Measurements from ENCODE around the gene PPP1R10. TPM values are rescaled to one million over a fixed set of nuclear protein-coding genes. Genes with fewer than 3 reads are reported as not detected.

The PPP1R10 gene
- total and polyA plus RNA-seq, 2 of the 13 experiments (the other 11 are each of a cell fraction or from before 2014, with no cell fraction given): 26.3 to 38.4 TPM

DNA sequence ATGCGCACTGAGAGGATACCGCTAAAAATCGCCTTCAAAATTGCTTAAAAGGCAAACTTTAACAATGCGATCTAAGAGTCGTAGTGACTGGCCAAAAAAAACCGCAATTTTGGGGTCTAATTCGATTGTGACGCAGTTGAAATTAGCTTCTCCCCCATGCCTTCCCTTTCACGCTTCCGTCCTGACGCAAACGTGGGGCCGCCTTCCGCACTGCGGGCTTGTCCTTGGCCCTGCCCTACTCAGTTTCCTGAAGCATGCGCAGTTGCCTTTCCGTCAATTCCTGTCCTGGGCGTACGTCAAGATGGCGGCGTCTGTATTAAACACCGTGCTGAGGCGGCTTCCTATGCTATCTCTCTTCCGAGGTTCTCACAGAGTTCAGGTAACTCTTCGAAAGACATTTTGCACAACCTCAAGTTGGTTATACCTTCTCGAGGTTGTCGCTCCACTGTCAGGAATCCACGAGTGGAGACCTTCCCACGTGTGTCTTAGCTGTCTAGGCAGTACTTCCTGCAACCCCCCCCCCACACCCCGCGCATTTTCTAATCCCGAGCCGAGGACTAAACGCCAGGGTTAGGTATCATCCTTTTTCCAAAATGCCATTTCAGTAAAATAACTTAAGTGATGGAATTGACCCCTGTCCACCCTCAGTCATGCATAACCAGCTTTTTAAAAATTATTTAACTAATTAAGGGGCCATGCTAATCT is 674 bp upstream of the PPP1R10 start, which contains the start of gene MRPS18B (continued):
- TF ChIP-seq, protein P1, sequence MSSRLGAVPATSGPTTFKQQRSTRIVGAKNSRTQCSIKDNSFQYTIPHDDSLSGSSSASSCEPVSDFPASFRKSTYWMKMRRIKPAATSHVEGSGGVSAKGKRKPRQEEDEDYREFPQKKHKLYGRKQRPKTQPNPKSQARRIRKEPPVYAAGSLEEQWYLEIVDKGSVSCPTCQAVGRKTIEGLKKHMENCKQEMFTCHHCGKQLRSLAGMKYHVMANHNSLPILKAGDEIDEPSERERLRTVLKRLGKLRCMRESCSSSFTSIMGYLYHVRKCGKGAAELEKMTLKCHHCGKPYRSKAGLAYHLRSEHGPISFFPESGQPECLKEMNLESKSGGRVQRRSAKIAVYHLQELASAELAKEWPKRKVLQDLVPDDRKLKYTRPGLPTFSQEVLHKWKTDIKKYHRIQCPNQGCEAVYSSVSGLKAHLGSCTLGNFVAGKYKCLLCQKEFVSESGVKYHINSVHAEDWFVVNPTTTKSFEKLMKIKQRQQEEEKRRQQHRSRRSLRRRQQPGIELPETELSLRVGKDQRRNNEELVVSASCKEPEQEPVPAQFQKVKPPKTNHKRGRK (CRISPR knock-in tag; IDR thresholded peaks at IDR 0.05): no peak
- no peak for TF ChIP-seq MTF1 (CRISPR knock-in tag; IDR thresholded peaks at IDR 0.05)
- TF ChIP-seq SRSF1 (optimal IDR thresholded peaks at IDR 0.05; ENCODE audit: low read depth, low read length): peak; percentile 61
- peak; percentile 83; the same call in 1 of the 2 replicates for TF ChIP-seq ZNF256 (CRISPR knock-in tag; conservative IDR thresholded peaks at IDR 0.05)
- no peak for TF ChIP-seq FOXA3 (CRISPR knock-in tag; IDR thresholded peaks at IDR 0.05)
- TF ChIP-seq ZBTB3 (CRISPR knock-in tag; IDR thresholded peaks at IDR 0.05; ENCODE audit: borderline replicate concordance, low read depth): no peak
- TF ChIP-seq ZNF232 (CRISPR knock-in tag; IDR thresholded peaks at IDR 0.05; ENCODE audit: borderline replicate concordance): peak; percentile 64; the same call in 1 of the 2 replicates
- TF ChIP-seq NCOA5 (CRISPR knock-in tag; IDR thresholded peaks at IDR 0.05): no peak
- no peak for TF ChIP-seq ATF7 (IDR thresholded peaks at IDR 0.05)
- 0 out of 2 replicates have a peak, but pooled peaks have one; percentile 33 for TF ChIP-seq ATF7 (CRISPR knock-in tag; IDR thresholded peaks at IDR 0.05)
- TF ChIP-seq TCF7 (IDR thresholded peaks at IDR 0.05; ENCODE audit: low read depth): no peak
- no peak; the same call in 1 of the 2 replicates for TF ChIP-seq MZF1 (CRISPR knock-in tag; IDR thresholded peaks at IDR 0.05; ENCODE audit: borderline replicate concordance)
- TF ChIP-seq SNRNP70 (IDR thresholded peaks at IDR 0.05; ENCODE audit: low read depth, low read length): no peak
- no peak for TF ChIP-seq ZNF44 (CRISPR knock-in tag; IDR thresholded peaks at IDR 0.05)
- TF ChIP-seq, protein P2, sequence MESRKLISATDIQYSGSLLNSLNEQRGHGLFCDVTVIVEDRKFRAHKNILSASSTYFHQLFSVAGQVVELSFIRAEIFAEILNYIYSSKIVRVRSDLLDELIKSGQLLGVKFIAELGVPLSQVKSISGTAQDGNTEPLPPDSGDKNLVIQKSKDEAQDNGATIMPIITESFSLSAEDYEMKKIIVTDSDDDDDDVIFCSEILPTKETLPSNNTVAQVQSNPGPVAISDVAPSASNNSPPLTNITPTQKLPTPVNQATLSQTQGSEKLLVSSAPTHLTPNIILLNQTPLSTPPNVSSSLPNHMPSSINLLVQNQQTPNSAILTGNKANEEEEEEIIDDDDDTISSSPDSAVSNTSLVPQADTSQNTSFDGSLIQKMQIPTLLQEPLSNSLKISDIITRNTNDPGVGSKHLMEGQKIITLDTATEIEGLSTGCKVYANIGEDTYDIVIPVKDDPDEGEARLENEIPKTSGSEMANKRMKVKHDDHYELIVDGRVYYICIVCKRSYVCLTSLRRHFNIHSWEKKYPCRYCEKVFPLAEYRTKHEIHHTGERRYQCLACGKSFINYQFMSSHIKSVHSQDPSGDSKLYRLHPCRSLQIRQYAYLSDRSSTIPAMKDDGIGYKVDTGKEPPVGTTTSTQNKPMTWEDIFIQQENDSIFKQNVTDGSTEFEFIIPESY (CRISPR knock-in tag; IDR thresholded peaks at IDR 0.05): no peak
- TF ChIP-seq TARDBP (CRISPR knock-in tag; IDR thresholded peaks at IDR 0.05): 0 out of 2 replicates have a peak, but pooled peaks have one; percentile 49
- peak; percentile 19; the same call in 1 of the 2 replicates for TF ChIP-seq RXRB (CRISPR knock-in tag; IDR thresholded peaks at IDR 0.05; ENCODE audit: borderline replicate concordance)
- TF ChIP-seq, protein P3, sequence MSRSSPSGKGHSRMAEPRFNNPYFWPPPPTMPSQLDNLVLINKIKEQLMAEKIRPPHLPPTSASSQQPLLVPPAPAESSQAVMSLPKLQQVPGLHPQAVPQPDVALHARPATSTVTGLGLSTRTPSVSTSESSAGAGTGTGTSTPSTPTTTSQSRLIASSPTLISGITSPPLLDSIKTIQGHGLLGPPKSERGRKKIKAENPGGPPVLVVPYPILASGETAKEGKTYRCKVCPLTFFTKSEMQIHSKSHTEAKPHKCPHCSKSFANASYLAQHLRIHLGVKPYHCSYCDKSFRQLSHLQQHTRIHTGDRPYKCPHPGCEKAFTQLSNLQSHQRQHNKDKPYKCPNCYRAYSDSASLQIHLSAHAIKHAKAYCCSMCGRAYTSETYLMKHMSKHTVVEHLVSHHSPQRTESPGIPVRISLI (CRISPR knock-in tag; IDR thresholded peaks at IDR 0.05; ENCODE audit: borderline replicate concordance): no peak
- TF ChIP-seq, protein P4, sequence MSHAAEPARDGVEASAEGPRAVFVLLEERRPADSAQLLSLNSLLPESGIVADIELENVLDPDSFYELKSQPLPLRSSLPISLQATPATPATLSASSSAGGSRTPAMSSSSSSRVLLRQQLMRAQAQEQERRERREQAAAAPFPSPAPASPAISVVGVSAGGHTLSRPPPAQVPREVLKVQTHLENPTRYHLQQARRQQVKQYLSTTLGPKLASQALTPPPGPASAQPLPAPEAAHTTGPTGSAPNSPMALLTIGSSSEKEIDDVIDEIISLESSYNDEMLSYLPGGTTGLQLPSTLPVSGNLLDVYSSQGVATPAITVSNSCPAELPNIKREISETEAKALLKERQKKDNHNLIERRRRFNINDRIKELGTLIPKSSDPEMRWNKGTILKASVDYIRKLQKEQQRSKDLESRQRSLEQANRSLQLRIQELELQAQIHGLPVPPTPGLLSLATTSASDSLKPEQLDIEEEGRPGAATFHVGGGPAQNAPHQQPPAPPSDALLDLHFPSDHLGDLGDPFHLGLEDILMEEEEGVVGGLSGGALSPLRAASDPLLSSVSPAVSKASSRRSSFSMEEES (CRISPR knock-in tag; IDR thresholded peaks at IDR 0.05): no peak
- TF ChIP-seq NAIF1 (CRISPR knock-in tag; IDR thresholded peaks at IDR 0.05; ENCODE audit: borderline replicate concordance): peak; percentile 50; the same call in 1 of the 2 replicates
- no peak for TF ChIP-seq GLI4 (CRISPR knock-in tag; IDR thresholded peaks at IDR 0.05; ENCODE audit: borderline replicate concordance)
- TF ChIP-seq ZNF367 (CRISPR knock-in tag; IDR thresholded peaks at IDR 0.05; ENCODE audit: borderline replicate concordance): no peak
- TF ChIP-seq TP53 (CRISPR knock-in tag; conservative IDR thresholded peaks at IDR 0.05): peak; percentile 88; the same call in 1 of the 2 replicates
- no peak for TF ChIP-seq ZNF33A (CRISPR knock-in tag; IDR thresholded peaks at IDR 0.05; ENCODE audit: borderline replicate concordance)
- TF ChIP-seq RBFOX2 (IDR thresholded peaks at IDR 0.05; ENCODE audit: low read depth, low read length): no peak
